GM13977 (cell line): ENCODE data around the gene RAB20.

Source experiments
- DNase-seq: peaks from one replicate; pipeline ENCODE4 v3.0.0; 2012; ENCODE audit warnings: low spot score
- CTCF ChIP-seq: IDR thresholded peaks from 2 replicates; pipeline ENCODE4 v1.5.1; 2012; ENCODE audit warnings: mild to moderate bottlenecking, control low read depth; ENCODE audit not compliant: insufficient read depth; ENCODE audit errors: extremely low read depth, missing control alignments
- in situ Hi-C: fragments of 300-500 bp; cut with MboI; formaldehyde crosslinking; loops from one replicate; pipeline ENCODE4 v1.12.0; 2022; ENCODE audit warnings: low sequenced_read_pairs, low pct_unique_long_range_greater_than_20kb, mixed read lengths, inconsistent platforms; ENCODE audit not compliant: unreplicated experiment

The RAB20 gene

GRCh38 chr13:110479215-110479545 lies 82.3 kb downstream of the RAB20 start:
- TF ChIP-seq CTCF, result no peak
- in situ Hi-C loops, result no loop called here
- no peak for DNase-seq

DNA sequence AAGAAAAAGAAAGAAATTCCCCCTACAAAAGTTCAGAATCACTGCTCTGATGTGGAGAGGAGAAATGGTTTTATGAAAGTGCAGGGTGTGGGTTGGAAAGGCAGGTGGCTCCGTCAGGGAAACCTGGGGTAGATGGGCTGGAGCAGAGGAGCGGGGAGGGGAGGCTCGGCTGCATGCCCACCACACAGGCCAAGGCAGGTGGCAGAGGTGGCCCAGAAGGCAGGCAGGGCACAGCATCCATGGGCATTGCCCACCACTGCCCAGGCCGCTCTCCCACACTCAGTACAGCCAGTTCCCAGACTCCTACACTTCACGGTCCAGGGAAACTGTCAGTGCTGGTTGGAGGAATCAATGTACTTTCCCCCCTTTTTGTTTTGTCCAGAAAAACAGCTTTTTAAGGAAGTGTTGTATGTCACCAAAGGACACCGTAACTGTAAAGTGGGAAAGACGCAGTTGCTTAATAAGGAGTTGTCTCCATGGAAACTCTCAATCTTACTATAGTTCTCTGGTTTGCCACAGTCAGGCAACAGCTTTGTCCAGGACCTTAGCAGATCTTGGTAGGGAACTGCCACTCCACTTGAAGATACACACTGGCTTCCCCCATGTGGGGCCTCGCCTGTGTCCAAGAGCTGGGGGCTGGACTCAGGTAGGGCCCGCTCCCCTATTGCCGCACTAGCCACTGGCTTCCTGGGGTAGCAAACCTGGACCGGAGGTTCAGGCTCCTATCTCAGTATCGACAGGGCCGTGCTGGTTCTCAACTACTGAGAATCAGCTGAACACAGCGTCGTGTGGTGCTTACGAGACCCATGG lies 82.9 kb downstream of the RAB20 start:
- DNase-seq, result no peak
- no peak for TF ChIP-seq CTCF
- in situ Hi-C loops, result no loop called here

DNA sequence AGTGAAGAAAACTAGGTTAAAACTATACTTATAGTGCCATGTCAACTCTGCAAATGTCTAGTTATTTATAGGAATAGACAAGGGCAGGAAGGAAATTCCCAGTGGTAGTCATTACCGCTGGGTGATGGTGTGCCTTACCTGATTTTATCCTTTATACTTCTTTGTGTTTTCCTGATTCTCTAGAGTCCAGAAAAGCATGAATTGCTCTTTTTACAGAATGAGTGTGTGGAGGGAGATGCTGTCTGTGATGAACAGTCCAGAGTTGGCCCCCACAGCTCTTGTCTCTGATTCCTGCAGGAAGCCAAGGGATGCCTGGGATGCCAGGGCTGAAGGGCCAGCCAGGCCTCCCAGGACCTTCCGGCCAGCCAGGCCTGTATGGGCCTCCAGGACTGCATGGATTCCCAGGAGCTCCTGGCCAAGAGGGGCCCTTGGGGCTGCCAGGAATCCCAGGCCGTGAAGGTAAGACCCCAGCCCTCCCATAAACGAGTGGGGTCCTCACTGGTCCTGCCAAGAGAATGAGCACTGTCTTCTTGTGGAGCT lies 83.7 kb downstream of the RAB20 start:
- no peak for TF ChIP-seq CTCF
- DNase-seq, result no peak
- in situ Hi-C loops, result no loop called here

GRCh38 chr13:110476220-110476617 lies 85.3 kb downstream of the RAB20 start:
- no peak for TF ChIP-seq CTCF
- in situ Hi-C loops, result no loop called here
- DNase-seq, result no peak

GRCh38 chr13:110475550-110476219 lies 85.8 kb downstream of the RAB20 start:
- no peak for TF ChIP-seq CTCF
- peak; percentile 54 for DNase-seq
- in situ Hi-C loops, result no loop called here

DNA sequence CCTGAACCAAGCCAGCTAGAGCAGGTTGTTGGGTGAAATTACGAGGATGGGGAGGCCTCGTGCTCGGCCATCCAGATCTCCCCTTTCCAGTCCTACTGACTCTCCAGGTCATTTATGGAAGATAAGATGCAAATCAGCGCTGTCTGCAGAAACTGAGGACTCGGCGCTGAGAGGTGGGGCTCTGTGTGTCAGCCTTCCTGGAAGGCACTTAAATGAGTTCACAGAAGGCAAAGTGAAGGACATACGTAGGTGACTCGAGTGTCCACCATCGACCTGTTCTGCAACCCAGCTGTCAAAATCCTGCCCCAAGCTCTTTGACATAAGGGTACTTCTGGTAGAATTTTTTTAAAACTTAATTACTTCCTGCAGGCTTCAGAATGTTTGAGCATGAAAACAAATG lies 86.4 kb downstream of the RAB20 start:
- no peak for DNase-seq
- no peak for TF ChIP-seq CTCF
- in situ Hi-C loops, result no loop called here
